SU-DHL-6 (cell line): ENCODE measurements around the gene COPS8.

Experiments
- CTCF ChIP-seq: fragments of 200-600 bp; sonication (generic); IDR thresholded peaks from one replicate; pipeline ENCODE4 v1.5.1; 2017; ENCODE audit warnings: antibody characterized with exemption, mild to moderate bottlenecking, low read length, moderate library complexity; ENCODE audit not compliant: insufficient read depth, poor library complexity, severe bottlenecking
- EZH2phosphoT487 ChIP-seq: fragments of 200-600 bp; sonication (generic), shearing (Covaris generic); conservative IDR thresholded peaks from 2 replicates; pipeline ENCODE4 v1.6.1; 2018; ENCODE audit warnings: mild to moderate bottlenecking, antibody characterized with exemption, low read length, moderate library complexity, mixed read lengths

GRCh38 chr2:237055386-237056100 lies 30.1 kb upstream of the COPS8 start:
- TF ChIP-seq CTCF (no peak), EZH2phosphoT487 (no peak)
